ENCODE data around the gene GABARAP. TPM values are rescaled to one million over a fixed set of nuclear protein-coding genes. Genes with fewer than 3 reads are reported as not detected.
A peak's percentile ranks its signal among the peaks of the same experiment; 100 is the strongest.

GABARAP gene
- total and polyA plus RNA-seq, 5 experiments from 2014 or later: 268 to 964 (median 799) TPM

- peak within 1 kb of the TSS; percentile 88 to 97 (median 94) for H3K4me3 Mint-ChIP-seq
- H3K27me3 Mint-ChIP-seq: no peaks in the 10 kb centered on the region
- H3K4me1 Mint-ChIP-seq: peaks cover 33 to 64% (median 57%) of the 10 kb centered on the region in 4 donors
- ATAC-seq: peak; percentile 64 to 71
- H3K27ac Mint-ChIP-seq: peak within 1 kb of the TSS; percentile 90 to 99 (median 98)
- H3K9me3 Mint-ChIP-seq: no peaks in the 10 kb centered on the region
- POLR2A ChIA-PET: interaction anchor here (0.5 to 14.0 kb wide), 13 partner anchors 16 to 461 kb away, joined by 3 to 371 read pairs (median 5); partner anchors contain the start of genes ACAP1, CLDN7, DVL2 and GABARAP
- peaks cover 0 to 18% (median 0%) of the 10 kb centered on the region in 3 donors for H3K36me3 Mint-ChIP-seq
- peak; percentile 61 to 86 (median 68) for DNase-seq
These were observed 22.2 kb downstream of the GABARAP start, which contains the start of the genes ACADVL and DLG4 for GRCh38 chr17:7219812-7220592. Gene ACADVL, plus strand, starts transcription at chr17:7219938. Its CDS starts 47 bp downstream, at chr17:7219985. Gene DLG4, minus strand, starts transcription at chr17:7219836.

- no peak for DNase-seq
- Mint-ChIP-seq H3K27ac (peak overlapping the region; percentile 90 to 99 (median 98)), H3K4me1 (peaks cover 38 to 71% (median 63%) of the 10 kb centered on the region in 4 donors), H3K9me3 (no peaks in the 10 kb centered on the region), H3K27me3 (peaks cover 0 to 2% (median 0%) of the 10 kb centered on the region in 5 donors), H3K36me3 (peaks cover 0 to 14% (median 0%) of the 10 kb centered on the region in 3 donors), H3K4me3 (peak overlapping the region; percentile 88 to 97 (median 94))
- no peak for ATAC-seq
- POLR2A ChIA-PET: interaction anchor here (0.6 to 14.0 kb wide), 10 partner anchors 17 to 288 kb away, joined by 3 to 371 read pairs (median 4); partner anchors contain the start of genes ACAP1, CLDN7, DVL2 and GABARAP
These were observed 22.9 kb downstream of the GABARAP start for GRCh38 chr17:7219229-7219811.

- Mint-ChIP-seq H3K9me3 (no peaks in the 10 kb centered on the region), H3K4me3 (peak overlapping the region; percentile 55 to 97 (median 94)), H3K27me3 (peaks cover 0 to 2% (median 0%) of the 10 kb centered on the region in 5 donors), H3K36me3 (peaks cover 0 to 9% (median 0%) of the 10 kb centered on the region in 3 donors), H3K4me1 (peaks cover 44 to 76% (median 68%) of the 10 kb centered on the region in 4 donors), H3K27ac (peak overlapping the region; percentile 90 to 99 (median 98))
- DNase-seq (peak in 1 of 10 donors; percentile 57), ATAC-seq (no peak)
- POLR2A ChIA-PET: interaction anchor here (0.6 to 14.0 kb wide), 3 partner anchors 18 to 288 kb away, joined by 3 to 371 read pairs (median 10); partner anchors contain the start of genes DVL2, GABARAP and PHF23
These were observed 23.5 kb downstream of the GABARAP start for GRCh38 chr17:7218758-7219157.

GRCh38 chr17:7218166-7218565 is 24.1 kb downstream of the GABARAP start:
- POLR2A ChIA-PET: interaction anchor here (14.0 kb wide), 1 partner anchor 18 kb away, joined by 371 read pairs; the partner anchor contains the start of genes DVL2, GABARAP and PHF23
- ATAC-seq (no peak), DNase-seq (peak in 1 of 10 donors; percentile 54)
- Mint-ChIP-seq H3K4me1 (peaks cover 49 to 82% (median 74%) of the 10 kb centered on the region in 4 donors), H3K27ac (peak overlapping the region; percentile 69 to 98 (median 90)), H3K9me3 (no peaks in the 10 kb centered on the region), H3K27me3 (peaks cover 0 to 2% (median 0%) of the 10 kb centered on the region in 5 donors), H3K36me3 (peaks cover 0 to 4% (median 0%) of the 10 kb centered on the region in 3 donors), H3K4me3 (peak overlapping the region; percentile 67 to 97 (median 81))

GRCh38 chr17:7217113-7217987 is 24.9 kb downstream of the GABARAP start:
- Mint-ChIP-seq H3K4me3 (peak overlapping the region; percentile 67 to 97 (median 81)), H3K4me1 (peaks cover 49 to 82% (median 75%) of the 10 kb centered on the region in 4 donors), H3K27ac (peak overlapping the region; percentile 69 to 100 (median 98)), H3K9me3 (no peaks in the 10 kb centered on the region), H3K36me3 (peaks cover 0 to 2% (median 0%) of the 10 kb centered on the region in 3 donors), H3K27me3 (peaks cover 0 to 2% (median 0%) of the 10 kb centered on the region in 5 donors)
- peak in 2 of 10 donors; percentile 33 to 65 for DNase-seq
- POLR2A ChIA-PET: interaction anchor here (0.6 to 14.0 kb wide), 2 partner anchors 19 to 164 kb away, joined by 6 to 371 read pairs; partner anchors contain the start of genes DVL2, GABARAP and PHF23
- ATAC-seq: no peak

- H3K4me1 Mint-ChIP-seq: peaks cover 51 to 81% (median 78%) of the 10 kb centered on the region in 4 donors
- DNase-seq: peak in 1 of 10 donors; percentile 53
- ATAC-seq: no peak
- POLR2A ChIA-PET: interaction anchor here (3.3 to 14.0 kb wide), 2 partner anchors 12 to 20 kb away, joined by 20 to 371 read pairs; partner anchors contain the start of genes DVL2, GABARAP and PHF23
- H3K27ac Mint-ChIP-seq: peak overlapping the region; percentile 49 to 100 (median 96)
- H3K4me3 Mint-ChIP-seq: peak overlapping the region; percentile 40 to 94 (median 72)
- H3K9me3 Mint-ChIP-seq: no peaks in the 10 kb centered on the region
- H3K36me3 Mint-ChIP-seq: no peaks in the 10 kb centered on the region
- H3K27me3 Mint-ChIP-seq: peaks cover 0 to 2% (median 0%) of the 10 kb centered on the region in 5 donors
These were observed 25.8 kb downstream of the GABARAP start for GRCh38 chr17:7216242-7217112.

- H3K4me3 Mint-ChIP-seq: peak overlapping the region; percentile 26 to 98 (median 88)
- H3K27me3 Mint-ChIP-seq: peaks cover 0 to 2% (median 0%) of the 10 kb centered on the region in 5 donors
- peak in 2 of 10 donors; percentile 19 to 65 for DNase-seq
- no peaks in the 10 kb centered on the region for H3K9me3 Mint-ChIP-seq
- H3K36me3 Mint-ChIP-seq: no peaks in the 10 kb centered on the region
- H3K27ac Mint-ChIP-seq: peak overlapping the region; percentile 87 to 100 (median 99)
- POLR2A ChIA-PET: interaction anchor here (1.7 to 14.0 kb wide), 3 partner anchors 11 to 180 kb away, joined by 6 to 371 read pairs (median 20); partner anchors contain the start of genes DVL2, GABARAP, PHF23 and SLC16A13
- H3K4me1 Mint-ChIP-seq: peaks cover 46 to 73% (median 71%) of the 10 kb centered on the region in 4 donors
- no peak for ATAC-seq
These were observed 26.5 kb downstream of the GABARAP start for GRCh38 chr17:7215652-7216180.

GRCh38 chr17:7215136-7215638 is 27.1 kb downstream of the GABARAP start:
- H3K27me3 Mint-ChIP-seq: peaks cover 0 to 2% (median 0%) of the 10 kb centered on the region in 5 donors
- H3K36me3 Mint-ChIP-seq: peaks cover 0 to under 1% (median 0%) of the 10 kb centered on the region in 3 donors
- peak overlapping the region; percentile 85 to 98 (median 93) for H3K4me3 Mint-ChIP-seq
- peak overlapping the region; percentile 95 to 100 (median 99) for H3K27ac Mint-ChIP-seq
- H3K9me3 Mint-ChIP-seq: no peaks in the 10 kb centered on the region
- ATAC-seq (no peak), DNase-seq (peak in 1 of 10 donors; percentile 65)
- peaks cover 43 to 68% (median 66%) of the 10 kb centered on the region in 4 donors for H3K4me1 Mint-ChIP-seq
- POLR2A ChIA-PET: interaction anchor here (1.0 to 14.0 kb wide), 7 partner anchors 10 to 264 kb away, joined by 3 to 371 read pairs (median 5); partner anchors contain the start of genes CTDNEP1, DVL2, ELP5 and GABARAP

GRCh38 chr17:7214300-7215135 is 27.7 kb downstream of the GABARAP start:
- peaks cover 0 to 2% (median 0%) of the 10 kb centered on the region in 5 donors for H3K27me3 Mint-ChIP-seq
- peak overlapping the region; percentile 85 to 98 (median 93) for H3K4me3 Mint-ChIP-seq
- peaks cover 0 to 2% (median 0%) of the 10 kb centered on the region in 3 donors for H3K36me3 Mint-ChIP-seq
- ATAC-seq (peak; percentile 74 to 78), DNase-seq (peak; percentile 97 to 99 (median 99))
- H3K9me3 Mint-ChIP-seq: no peaks in the 10 kb centered on the region
- POLR2A ChIA-PET: interaction anchor here (0.7 to 14.0 kb wide), 9 partner anchors 10 to 472 kb away, joined by 3 to 371 read pairs (median 4); partner anchors contain the start of genes CTDNEP1, DVL2, ELP5 and GABARAP
- H3K27ac Mint-ChIP-seq: peak overlapping the region; percentile 95 to 100 (median 99)
- peaks cover 43 to 66% (median 63%) of the 10 kb centered on the region in 4 donors for H3K4me1 Mint-ChIP-seq
